NCI-H187 treated with DMSO at 0.1 percent for 48 hours (cell line): ENCODE data around the gene PDXDC1.
"Not testable (repeated sequence)": the region's sequence is repeated elsewhere in the genome, so short reads cannot be mapped to it uniquely, and the experiment has no call there.

ENCODE experiments used
- DNase-seq: peaks from one replicate; lab custom pipeline; 2025; lab: John Stamatoyannopoulos, UW

The PDXDC1 gene

GRCh38 chr16:15038689-15039088, 63.9 kb downstream of the PDXDC1 start:
- DNase-seq, result no peak

DNA sequence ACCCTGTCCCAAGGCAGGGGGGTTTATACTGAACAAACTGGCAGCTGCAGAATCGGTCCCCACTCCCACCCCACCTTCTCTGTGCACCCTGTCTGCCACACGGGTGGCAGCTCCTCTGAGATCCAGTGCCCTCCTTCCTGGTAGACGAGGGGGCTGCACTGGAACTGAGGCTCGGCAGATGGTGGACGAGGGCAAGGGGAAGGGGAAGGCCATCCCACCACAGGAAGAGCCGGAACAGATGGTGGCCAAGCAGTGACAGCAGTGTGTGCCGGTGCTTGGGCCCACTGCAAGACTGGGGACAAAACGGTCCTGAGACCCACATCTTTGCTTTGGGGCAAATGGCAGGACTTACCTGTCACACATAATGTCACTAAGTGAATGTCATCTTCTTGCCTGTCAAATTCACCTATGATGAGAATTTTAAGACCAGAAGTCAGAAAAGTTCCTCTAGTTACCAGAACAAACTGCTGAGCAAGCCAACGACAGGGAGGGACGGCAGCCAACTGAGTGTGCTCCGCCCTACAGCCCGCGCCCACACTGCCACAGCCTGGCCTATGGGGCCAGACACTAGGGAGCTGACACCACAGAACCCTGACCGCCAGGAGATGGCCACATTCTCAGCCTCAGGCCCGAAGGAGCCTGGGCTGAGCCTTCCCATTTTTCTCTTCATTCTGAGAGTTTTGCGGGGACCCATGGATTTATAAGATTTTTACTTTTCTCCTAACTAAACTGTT, 66.6 kb downstream of the PDXDC1 start:
- DNase-seq, result no peak

DNA sequence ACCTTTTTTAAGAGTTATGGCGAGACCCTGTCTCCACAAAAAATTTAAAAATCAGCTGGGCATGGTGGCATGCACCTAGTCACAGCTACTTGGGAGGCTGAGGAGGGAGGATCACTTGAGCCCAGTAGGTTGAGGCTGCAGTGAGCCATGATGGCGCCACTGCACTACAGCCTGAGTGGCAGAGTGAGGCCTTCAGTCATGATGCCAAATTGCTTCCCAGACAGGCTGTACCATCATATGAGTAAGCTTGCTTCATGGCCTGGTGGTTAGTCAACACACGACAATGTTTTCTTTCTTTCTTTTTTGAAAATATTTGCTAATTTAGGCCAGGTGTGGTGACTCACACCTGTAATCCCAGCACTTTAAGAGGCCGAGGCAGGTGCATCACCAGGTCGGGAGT, 68.5 kb downstream of the PDXDC1 start:
- no peak for DNase-seq

GRCh38 chr16:15044286-15044685, 69.5 kb downstream of the PDXDC1 start:
- no peak for DNase-seq

DNA sequence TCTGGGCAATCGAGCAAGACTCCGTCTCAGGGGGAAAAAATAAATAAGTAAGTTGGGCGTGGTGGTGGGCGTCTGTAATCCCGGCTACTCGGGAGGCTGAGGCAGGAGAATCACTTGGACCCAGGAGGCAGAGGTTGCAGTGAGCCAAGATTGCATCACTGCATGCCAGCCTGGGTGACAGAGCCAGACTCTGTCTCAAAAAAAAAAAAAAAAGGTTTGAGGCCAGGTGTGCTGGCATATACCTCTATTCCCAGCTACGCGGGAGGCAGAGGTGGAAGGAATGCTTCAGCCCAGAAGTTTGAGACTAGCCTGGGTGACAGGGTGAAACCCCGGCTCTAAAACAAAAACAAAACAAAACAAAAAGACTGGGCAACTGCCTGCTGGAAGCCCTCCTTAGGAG, 70.4 kb downstream of the PDXDC1 start:
- not testable (repeated sequence) for DNase-seq

- no peak for DNase-seq
Measured at GRCh38 chr16:15046692-15047376, 72.0 kb downstream of the PDXDC1 start.

DNA sequence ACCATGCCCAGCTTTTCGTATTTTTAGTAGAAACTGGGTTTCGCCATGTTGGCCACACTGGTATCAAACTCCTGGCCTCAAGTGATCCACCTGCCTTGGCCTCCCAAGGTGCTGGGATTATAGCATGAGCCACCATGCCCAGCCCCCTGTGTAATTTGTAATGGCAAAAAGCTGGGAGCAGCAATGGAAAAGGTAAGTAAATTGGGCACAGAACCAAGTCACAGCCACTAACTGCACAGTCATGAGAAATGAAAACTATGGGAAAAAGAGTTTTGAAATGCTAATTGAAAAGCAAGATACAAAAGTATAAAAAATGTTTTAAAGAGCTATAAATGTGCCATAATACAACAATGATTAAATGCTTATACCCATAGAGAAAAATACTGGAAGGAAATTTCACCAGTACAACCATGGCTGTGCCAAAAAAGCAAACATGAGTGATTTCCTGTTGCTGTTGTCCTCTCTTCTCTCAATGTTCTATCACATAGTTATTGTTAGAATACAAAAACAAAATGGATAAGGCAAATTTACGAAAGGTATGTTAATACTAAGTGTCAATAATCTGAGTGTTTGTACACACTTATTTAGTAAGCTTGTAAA, 74.9 kb downstream of the PDXDC1 start:
- DNase-seq, result no peak

- DNase-seq, result not testable (repeated sequence)
Measured at GRCh38 chr16:15050440-15050839, 75.6 kb downstream of the PDXDC1 start.

DNA sequence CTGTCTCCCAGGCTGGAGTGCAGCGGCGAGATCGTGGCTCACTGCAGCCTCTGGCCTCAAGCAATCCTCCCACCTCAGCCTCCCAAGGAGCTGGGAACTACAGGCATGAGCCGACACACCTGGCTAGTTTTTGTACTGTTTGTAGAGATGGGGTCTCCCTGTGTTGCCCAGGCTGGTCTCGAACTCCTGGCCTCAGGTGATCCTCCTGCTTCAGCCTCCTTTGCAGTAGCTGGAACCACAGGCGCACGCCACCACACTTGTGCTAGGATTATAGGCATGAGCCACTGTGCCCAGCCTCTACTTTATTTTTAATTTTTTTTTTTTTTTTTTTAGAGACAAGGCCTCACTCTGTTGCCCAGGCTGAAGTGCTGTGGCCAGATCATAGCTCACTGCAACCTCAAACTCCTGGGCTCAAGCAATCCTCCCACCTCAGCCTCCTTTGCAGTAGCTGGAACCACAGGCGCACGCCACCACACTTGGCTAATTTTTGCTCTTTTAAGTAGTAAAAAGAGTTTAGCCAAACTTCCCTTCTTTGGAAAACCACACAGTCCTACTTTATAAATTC, 76.6 kb downstream of the PDXDC1 start:
- DNase-seq, result no peak

- DNase-seq, result no peak
Measured at GRCh38 chr16:15052747-15053476, 78.1 kb downstream of the PDXDC1 start.

GRCh38 chr16:15053904-15054303, 79.1 kb downstream of the PDXDC1 start:
- DNase-seq, result no peak

GRCh38 chr16:15054357-15055140, 79.7 kb downstream of the PDXDC1 start:
- DNase-seq, result no peak

DNA sequence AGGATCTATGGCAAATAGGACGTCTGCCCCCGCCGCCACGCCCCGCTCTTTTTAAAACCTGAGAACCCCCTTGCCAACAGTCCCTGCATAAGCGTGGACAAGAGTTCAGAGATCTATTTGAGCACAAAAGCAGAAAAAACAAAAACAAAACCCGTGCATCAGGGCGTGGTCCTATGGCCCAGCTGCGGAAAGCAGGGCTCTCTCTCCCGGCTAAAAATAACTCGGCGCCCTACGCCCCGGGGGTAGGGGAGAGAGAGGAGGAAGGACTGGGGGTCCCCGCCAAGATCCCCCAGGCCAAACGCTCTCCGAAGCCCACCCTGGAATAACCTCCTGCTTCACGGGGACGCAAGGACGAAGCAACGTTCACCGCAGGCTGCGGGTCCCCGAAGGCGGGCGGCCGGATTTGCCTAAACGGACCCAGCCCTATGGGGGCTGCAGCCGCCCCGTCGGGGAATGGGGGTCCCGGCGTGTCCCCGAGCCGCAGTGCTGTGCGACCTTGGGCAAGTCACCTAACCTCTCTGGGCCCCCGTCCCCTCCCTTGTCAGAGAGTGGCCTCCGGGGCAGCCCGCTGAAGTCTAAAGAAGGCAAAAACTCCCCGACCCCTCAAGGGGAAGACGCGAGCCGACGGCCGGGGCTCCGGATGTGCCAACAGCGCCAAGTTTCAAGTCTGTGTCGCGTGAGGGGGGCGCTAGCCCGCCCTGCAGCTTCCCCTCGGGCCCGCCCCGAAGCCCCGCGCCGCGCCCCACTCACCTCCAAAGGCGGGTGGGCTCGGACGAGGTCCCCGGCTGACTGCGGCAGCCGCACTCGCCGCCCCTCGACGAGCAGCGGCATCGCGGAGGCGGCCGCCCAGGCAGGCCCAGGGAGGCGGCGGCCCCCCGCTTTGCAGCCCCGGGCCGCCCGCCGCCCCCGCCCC, 80.6 kb downstream of the PDXDC1 start:
- no peak for DNase-seq

GRCh38 chr16:15057681-15058417, 83.0 kb downstream of the PDXDC1 start:
- no peak for DNase-seq

- DNase-seq, result no peak
Measured at GRCh38 chr16:15059324-15059723, 84.5 kb downstream of the PDXDC1 start.

- not testable (repeated sequence) for DNase-seq
Measured at GRCh38 chr16:15062085-15062810, 87.4 kb downstream of the PDXDC1 start.

- not testable (repeated sequence) for DNase-seq
Measured at GRCh38 chr16:15065961-15066360, 91.1 kb downstream of the PDXDC1 start.

GRCh38 chr16:15066690-15067089, 91.9 kb downstream of the PDXDC1 start:
- not testable (repeated sequence) for DNase-seq

GRCh38 chr16:15071013-15071412, 96.2 kb downstream of the PDXDC1 start:
- DNase-seq, result not testable (repeated sequence)
